ENCODE results near the gene LRRC63.

LRRC63 gene

GRCh38 chr13:46304546-46304945, 92.8 kb downstream of the LRRC63 start:
- no peak overlapping the region for H3K4me3 ChIP-seq (ENCODE audit: low read depth, low read length)
- DNase-seq (ENCODE audit: low read depth): no peak
- no peak for TF ChIP-seq CTCF (IDR thresholded peaks at IDR 0.05; ENCODE audit: insufficient read depth, low read depth, low read length, missing control alignments)

DNA sequence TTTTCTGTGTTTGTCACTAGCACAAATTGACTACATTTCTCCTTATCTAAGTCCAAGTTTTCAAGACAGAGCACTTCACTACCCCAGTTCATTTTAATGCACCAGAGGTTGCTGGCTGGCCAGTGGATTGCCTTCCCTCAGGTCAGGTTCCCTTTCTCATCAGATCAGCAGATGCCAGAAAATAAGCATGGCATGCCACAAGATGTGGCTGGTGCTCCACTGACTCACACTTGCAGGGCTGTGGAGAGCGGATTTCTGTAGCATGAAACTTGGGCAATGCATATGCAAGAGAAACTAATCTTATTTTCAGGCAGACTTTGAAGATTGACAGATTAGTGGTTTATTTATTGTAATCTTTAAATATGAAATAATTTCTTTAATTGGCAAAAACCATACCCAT, 95.8 kb downstream of the LRRC63 start:
- H3K4me3 ChIP-seq (ENCODE audit: low read depth, low read length): no peak overlapping the region
- TF ChIP-seq CTCF (IDR thresholded peaks at IDR 0.05; ENCODE audit: insufficient read depth, low read depth, low read length, missing control alignments): no peak
- no peak for DNase-seq (ENCODE audit: low read depth)

- no peak for TF ChIP-seq CTCF (IDR thresholded peaks at IDR 0.05; ENCODE audit: insufficient read depth, low read depth, low read length, missing control alignments)
These were observed 98.3 kb downstream of the LRRC63 start for GRCh38 chr13:46310066-46310465.

GRCh38 chr13:46311217-46311616, 99.5 kb downstream of the LRRC63 start:
- TF ChIP-seq CTCF (IDR thresholded peaks at IDR 0.05; ENCODE audit: insufficient read depth, low read depth, low read length, missing control alignments): no peak
- H3K4me3 ChIP-seq (ENCODE audit: low read depth, low read length): no peak overlapping the region
- DNase-seq (ENCODE audit: low read depth): no peak

More at GRCh38 chr13:46310066-46310465, 98.3 kb downstream of the LRRC63 start:
- DNase-seq (ENCODE audit: low read depth): no peak
- H3K4me3 ChIP-seq (ENCODE audit: low read depth, low read length): no peak overlapping the region

DNA sequence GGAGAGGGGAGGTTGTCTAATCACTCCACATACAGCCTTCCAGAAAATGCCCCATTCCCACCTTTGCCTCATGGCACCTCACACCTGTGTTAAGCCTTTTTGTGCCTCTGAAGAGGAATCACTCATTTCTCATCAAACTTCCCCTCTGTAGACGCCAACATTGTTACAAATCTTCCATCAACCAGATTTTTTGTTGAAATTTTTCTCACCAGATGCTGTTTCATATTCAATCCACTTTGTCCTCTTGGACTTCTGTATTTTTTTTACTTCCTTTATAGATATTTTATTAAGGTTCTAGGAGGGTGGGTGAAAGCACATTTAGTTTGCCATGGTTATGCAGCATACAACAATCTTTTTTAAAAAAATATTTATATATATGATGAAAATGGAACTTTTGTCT, 101.3 kb downstream of the LRRC63 start:
- DNase-seq (ENCODE audit: low read depth): no peak
- no peak overlapping the region for H3K4me3 ChIP-seq (ENCODE audit: low read depth, low read length)
- no peak for TF ChIP-seq CTCF (IDR thresholded peaks at IDR 0.05; ENCODE audit: insufficient read depth, low read depth, low read length, missing control alignments)

DNA sequence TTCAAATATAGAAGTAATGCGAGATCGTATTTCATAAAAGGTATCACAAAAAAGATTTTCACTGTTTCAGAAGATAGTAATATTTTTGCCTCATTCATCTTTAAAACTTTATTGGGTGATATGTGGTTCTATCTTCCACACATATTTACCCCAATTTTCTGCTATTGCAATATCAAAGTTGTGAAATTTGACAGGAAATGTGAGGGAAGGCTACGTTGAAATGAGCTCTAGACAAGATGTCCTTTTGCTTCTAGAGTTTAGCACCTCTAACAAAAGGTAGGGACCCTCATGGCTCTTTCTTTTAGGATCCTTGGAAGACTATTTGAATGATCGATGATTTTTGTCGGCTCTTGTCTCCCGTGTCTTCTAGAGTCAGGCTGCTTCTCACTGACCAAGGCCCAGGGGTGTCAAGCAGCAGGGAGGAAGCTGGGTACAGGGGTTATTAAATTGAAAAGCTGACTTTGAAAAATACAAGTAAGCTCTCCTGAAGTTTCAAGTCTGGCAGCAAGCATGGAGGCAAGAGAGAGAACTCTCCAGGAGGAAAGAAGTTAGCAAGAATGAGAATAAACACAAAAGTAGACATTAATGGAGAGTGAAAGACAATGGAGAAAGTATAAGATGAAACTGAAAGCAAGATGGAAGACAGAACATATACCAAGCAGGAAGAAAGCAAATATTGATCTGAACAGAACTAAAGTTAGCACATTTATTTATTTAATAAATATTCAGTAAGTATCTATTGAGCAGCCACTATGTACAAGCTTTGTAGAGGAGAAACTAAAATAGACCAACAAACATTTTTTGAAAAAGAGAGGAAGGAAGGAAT, 101.9 kb downstream of the LRRC63 start:
- DNase-seq (ENCODE audit: low read depth): no peak
- H3K4me3 ChIP-seq (ENCODE audit: low read depth, low read length): no peak overlapping the region
- TF ChIP-seq CTCF (IDR thresholded peaks at IDR 0.05; ENCODE audit: insufficient read depth, low read depth, low read length, missing control alignments): no peak

GRCh38 chr13:46314587-46314986, 102.9 kb downstream of the LRRC63 start:
- DNase-seq (ENCODE audit: low read depth): no peak
- no peak for TF ChIP-seq CTCF (IDR thresholded peaks at IDR 0.05; ENCODE audit: insufficient read depth, low read depth, low read length, missing control alignments)
- no peak overlapping the region for H3K4me3 ChIP-seq (ENCODE audit: low read depth, low read length)

Data from GM12865 (cell line).